HG03045 (cell line): ENCODE results near the gene LHX3.
A peak's percentile ranks its signal among the peaks of the same experiment; 100 is the strongest.

Experiments used
- ATAC-seq: cut with Tn5 transposase; IDR thresholded peaks from one replicate; pipeline ENCODE4 v1.9.1; 2021; ENCODE audit warnings: mild to moderate bottlenecking, moderate library complexity; ENCODE audit not compliant: unreplicated experiment

LHX3 gene

DNA sequence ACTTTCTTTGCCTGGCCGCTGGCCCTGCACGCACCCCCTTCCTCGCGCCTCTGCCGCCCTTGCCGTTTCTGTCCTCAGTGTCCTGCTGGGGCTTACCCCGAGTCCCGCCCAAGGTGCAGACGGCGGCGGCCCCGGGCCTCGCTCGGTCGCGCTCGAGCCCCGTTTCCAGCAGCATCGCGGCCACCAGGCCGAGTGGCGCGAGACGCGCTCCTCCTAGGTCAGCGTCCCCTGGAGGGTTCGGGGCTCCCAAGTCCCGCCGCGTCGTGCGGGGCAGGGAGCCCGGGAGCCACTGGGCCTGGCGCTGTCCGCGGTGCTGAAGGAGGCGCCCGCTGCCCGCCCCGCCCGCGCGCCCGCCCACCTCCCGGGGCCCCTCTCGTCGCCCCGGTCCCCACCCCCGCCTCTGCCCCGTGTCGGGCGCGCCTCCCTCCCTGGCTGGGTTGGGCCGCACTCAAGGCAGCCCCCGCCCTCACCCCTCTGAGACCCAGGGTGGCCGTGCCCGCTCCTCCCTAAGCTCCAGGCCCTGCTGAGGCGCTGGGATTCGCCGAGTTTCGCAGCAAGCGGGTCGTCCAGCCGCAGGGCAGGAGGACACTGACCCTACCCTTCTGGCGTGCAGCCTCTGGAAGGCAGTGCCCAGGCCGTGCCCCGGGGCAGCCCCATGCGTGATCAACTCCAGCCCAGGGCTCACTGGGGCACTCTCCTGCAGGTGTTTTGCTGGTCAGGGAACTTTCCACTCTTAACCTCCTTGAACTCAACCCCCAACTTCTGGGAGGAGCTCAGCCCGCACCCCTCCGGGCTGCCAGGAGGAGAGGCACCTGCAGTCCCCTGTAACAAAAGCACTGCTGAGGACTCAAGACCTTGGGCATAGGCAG is at the start of gene LHX3:
LHX3 (minus strand) TSS at position 291 of the 869 bp plus-strand sequence; CDS start at position 175, 116 bp downstream.
- no peak for ATAC-seq

- ATAC-seq: no peak
Measured at GRCh38 chr9:136253246-136254130, 48.6 kb upstream of the LHX3 start.

- no peak for ATAC-seq
Measured at GRCh38 chr9:136252846-136253245, 47.9 kb upstream of the LHX3 start.

GRCh38 chr9:136252281-136252680 is 47.4 kb upstream of the LHX3 start:
- no peak for ATAC-seq

- no peak for ATAC-seq
Measured at GRCh38 chr9:136251264-136252115, 46.6 kb upstream of the LHX3 start.

GRCh38 chr9:136250676-136251075 is 45.7 kb upstream of the LHX3 start:
- ATAC-seq: no peak

DNA sequence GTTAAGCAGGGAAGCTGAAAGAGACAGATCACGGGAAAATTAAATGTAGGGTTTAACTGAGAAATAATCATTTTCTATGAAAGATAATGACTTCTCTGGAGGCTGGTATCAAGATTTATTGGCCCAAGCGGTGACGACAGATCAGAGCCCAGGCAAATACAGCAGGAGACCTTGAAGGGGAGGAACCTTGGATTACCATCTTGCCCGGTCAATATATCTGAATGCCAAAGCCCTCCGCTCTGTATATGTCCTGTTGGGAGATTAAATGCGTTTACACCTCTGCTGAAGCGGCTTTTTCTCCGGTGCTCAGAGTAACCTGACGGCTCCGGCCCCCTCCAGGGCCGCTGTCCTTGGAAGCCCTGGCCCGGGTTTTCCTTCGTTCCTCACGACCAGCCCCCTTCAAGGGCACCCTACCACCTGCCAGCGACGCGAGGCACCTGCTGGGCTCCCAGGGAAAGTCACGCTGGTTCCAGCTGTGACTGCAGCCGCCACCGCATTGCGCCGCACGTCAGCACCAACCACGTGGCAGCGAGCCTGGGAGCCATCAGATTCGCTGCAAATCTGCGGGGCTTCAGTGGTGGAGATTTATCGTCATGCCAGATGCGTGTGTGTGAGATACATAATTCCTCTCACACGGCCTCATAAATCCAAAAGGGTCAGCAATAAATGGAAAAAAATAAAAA is 45.1 kb upstream of the LHX3 start:
- ATAC-seq: no peak

DNA sequence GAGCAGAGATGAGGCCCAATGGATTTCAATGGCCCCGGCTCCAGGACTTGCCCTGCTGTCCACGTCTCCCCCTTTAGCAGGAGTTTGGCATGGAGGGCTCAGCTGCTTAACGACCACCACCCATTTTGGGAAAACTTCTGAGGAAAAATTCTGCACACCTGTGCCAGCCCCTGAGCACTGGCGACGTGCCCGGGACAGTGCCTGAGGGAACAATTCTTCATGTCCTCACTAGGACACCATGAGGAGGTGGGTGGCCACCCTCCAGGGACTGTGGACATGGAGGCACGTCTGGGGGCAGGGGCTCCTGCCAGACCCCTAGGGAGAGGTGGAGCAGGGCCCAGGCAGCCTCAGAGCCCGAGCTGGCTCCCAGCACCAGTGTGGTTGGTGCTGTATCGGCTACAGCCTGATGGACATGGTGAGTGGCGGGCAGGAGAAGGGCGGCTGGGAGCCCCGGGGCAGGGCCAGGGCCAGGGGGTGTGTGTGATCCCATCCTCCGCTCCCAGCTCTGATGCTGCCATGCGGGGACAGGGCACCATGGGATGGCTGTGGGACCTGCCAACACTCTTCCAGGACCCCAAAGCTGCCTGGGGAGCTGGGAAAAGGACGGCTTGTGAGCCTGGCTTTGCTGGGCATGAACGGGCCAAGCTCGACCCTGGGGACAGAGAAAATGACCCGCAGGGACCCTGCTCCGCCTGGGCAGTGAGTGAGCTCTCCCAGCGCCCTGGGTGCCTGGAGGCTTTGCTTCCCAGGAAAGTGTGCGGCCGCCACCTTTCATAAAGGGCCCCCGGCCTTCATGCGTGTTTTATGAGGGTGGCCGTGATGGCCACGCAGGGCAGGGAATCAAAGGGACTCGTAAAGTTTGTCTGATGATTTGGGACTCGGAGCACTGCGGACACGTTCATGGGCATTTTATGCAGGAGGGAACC is 44.3 kb upstream of the LHX3 start:
- ATAC-seq: no peak

DNA sequence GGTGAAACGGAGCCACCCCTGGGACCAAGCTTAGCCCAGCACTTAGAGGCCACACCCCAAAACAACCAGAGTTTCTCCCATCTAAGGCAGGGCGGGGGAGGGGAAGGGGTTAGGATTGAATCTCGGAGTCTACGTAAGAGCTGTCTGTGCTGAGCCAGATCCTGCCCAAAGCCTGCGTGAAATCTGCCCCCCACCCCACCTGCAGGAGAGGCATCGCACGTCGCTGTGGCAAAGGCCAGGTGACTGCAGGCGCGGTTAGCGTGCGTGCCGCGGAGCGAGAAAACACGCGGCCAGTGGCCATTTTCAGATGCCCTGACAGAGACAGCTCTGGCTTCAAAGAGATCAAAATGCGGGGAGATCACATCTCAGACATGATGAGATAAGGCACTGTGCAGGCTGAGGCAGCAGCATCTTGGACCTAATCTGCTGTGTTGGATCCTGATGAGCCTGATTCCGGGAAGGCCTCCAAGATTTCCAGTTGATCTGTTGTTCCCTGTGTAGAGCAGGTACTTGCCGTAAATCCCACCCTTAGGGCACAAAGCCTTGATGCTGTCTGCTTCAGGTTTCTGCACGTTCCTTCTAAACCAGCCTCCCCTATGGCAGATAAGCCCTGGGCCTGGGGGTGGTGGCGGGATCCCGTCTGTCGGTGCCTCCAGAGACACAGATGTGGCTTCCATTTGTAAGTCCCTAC is 43.2 kb upstream of the LHX3 start:
- no peak for ATAC-seq

DNA sequence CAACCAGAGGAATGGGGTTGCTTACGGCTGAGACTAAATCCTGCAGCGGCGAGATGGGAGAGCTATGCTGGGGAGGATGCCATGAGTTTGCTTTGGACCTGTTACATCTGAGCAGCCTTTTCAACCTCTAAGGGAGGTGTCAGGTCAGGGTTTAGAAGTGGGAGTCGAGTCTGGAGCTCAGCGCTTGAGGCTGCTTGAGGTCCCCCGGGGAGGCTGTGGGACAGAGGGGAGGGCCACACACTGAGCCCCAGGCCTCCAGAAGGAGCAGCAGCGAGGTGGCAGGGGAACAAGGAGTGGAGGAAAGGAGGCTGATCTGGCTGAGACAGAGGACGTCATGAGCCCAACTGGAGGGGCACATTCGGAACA is 42.6 kb upstream of the LHX3 start:
- ATAC-seq: no peak

GRCh38 chr9:136246849-136247550 is 42.1 kb upstream of the LHX3 start:
- no peak for ATAC-seq

DNA sequence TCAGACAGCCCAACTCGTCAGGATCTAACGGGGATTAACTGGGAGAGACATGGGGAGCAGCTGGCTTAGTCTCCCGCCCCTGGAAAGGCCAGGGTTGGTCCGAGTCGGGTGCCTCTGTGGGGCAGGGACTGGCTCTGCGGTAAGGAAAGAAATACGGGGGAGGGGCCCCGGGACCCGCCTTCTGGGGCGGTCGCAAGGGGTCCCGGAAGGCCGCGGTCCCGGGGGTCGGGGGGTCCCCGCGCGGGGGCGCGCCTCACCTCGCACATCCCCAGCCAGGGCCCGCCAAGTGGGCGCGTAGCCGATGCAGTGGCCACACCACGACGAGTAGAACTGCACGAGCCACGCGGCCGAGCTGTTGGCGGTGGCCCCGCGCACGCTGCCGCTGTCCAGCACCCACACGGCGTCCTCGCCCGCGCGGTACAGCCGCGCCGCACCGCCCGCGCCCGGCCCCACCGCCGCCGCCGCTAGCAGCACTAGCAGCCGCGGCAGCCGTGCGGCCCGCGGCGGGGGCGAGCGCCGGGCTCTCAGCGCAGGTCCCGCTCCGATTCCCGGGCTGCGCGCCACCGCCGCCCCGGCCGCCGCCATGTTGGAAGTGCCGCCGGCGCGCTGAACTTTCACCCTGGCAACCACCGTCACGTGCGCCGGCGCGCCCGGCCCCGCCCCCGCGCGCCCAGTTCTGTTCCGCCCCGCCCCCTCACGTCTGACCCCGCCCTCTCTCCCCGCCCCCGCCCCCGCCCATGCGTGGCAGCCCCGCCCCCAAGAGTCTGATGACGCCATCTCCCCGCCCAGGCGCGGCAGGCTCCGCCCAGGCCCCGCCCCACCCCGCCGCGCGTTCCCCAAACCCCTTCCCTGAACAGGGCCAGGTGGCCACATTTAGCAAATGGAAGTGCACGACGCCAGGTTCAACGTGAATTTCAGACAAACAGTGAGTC is 40.6 kb upstream of the LHX3 start, which contains the start of gene QSOX2:
QSOX2 (minus strand) TSS at position 594 of the 932 bp plus-strand sequence; CDS start at position 585, 9 bp downstream.
- ATAC-seq: peak; percentile 63

GRCh38 chr9:136244969-136245218 is 40.0 kb upstream of the LHX3 start:
- ATAC-seq: no peak

GRCh38 chr9:136244122-136244968 is 39.4 kb upstream of the LHX3 start:
- no peak for ATAC-seq

DNA sequence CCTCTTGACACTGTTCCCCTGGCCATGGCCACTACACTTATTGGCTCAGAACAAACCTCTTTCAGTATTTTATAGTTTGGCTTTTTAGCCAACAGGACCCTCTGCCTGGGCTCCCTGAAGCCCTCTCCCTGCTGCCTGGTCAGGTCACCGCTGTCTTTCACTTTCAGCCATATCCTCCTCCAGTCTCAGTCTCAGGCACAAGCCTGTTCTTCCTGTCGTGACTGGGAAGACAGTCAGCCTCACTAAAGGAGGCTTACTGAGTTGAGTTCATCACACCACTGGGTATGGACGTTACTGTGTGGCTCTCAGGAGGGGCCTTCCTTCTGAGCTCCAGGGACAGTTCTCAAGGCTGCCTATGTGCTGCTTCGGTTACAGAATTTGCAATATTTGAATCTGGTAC is 38.7 kb upstream of the LHX3 start:
- no peak for ATAC-seq

DNA sequence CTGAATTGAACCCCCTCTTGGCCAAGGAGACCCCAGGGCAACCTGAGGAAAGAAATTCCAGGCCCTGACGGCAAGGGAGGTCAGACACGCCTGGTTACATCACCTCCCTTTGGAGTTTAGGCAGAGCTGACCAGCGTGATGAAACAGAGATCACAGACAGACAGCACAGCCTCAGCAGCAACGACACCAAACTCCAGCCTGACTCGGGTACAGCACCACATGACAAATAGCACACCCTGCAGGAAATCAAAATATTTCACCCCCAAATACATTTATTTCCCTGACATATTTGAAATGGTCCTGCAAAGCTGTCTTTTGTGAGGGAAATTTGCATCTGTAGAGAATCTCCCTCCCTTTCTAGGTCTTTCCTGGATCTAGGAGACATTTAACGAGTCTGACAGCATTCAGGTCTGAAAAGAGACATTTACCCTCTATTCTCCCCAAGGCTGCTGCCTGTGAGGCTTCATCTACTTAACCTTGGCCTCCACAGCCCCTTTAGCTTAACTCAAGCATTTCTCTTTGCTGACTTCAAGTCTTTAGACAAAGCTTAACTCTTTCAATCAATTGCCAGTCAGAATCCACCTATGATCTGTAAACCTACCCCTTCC is 38.1 kb upstream of the LHX3 start:
- no peak for ATAC-seq
